ENCODE measurements around the gene CDON.

CDON gene

DNA sequence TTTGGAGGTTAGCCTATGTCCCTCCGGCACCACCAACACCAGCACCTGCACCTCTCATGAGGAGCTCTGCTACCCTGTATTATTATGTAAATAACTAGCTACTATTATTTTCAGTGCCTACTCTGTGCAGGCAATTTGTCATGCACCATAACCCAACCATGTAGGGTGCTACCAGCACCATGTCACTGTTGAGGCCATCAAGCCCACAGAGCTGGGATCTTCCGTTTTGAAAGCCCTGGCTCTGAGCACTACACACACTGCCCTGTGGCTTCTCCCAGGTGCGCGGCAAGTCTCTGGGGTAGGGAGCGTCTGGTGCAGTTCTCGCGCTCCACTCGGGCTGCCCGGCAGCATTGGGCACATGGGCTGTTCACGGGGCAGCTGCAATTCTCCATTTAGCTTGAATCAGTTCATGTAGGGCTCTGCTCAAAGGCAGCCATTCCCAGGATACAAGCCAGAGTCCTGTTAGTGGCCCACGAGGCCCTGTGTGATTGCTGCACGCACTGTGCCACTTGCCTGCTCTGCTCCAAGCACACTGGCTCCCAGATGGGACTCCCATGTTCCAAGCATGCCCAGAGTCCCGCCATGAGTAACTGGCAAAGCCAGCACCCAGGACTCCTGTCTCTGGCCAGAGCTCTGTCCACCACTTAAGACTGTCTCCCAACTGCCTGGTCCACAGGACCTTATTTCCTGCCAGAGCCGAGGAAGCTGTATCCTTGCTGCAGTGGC is 42.5 kb upstream of the CDON start:
- no peak for TF ChIP-seq ZFX (IDR thresholded peaks at IDR 0.05; ENCODE audit: borderline replicate concordance)
- TF ChIP-seq, protein P1, sequence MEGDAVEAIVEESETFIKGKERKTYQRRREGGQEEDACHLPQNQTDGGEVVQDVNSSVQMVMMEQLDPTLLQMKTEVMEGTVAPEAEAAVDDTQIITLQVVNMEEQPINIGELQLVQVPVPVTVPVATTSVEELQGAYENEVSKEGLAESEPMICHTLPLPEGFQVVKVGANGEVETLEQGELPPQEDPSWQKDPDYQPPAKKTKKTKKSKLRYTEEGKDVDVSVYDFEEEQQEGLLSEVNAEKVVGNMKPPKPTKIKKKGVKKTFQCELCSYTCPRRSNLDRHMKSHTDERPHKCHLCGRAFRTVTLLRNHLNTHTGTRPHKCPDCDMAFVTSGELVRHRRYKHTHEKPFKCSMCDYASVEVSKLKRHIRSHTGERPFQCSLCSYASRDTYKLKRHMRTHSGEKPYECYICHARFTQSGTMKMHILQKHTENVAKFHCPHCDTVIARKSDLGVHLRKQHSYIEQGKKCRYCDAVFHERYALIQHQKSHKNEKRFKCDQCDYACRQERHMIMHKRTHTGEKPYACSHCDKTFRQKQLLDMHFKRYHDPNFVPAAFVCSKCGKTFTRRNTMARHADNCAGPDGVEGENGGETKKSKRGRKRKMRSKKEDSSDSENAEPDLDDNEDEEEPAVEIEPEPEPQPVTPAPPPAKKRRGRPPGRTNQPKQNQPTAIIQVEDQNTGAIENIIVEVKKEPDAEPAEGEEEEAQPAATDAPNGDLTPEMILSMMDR (IDR thresholded peaks at IDR 0.05): no peak
- no peak overlapping the region for H3K27ac ChIP-seq

DNA sequence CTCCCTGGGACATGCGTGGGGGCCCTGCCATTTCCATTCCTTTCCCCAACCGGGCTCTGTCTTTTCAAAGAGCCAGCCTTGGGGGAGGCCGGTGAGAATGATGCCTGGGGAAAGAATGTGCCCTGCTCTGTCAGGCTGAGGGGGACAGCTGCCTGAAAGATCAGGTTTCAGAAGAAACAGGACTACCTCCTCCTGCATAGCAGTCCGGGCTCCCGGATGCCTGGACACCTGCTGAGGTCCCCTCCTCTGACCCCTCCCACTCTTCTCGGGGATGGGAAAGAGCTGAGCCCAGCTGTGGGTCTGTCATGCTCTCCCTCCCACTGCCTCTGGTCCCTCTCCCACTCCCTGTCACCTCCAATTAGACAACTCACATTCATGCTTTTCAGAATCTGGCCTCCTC is 41.8 kb upstream of the CDON start:
- no peak overlapping the region for H3K27ac ChIP-seq
- TF ChIP-seq ZFX (IDR thresholded peaks at IDR 0.05; ENCODE audit: borderline replicate concordance): no peak

DNA sequence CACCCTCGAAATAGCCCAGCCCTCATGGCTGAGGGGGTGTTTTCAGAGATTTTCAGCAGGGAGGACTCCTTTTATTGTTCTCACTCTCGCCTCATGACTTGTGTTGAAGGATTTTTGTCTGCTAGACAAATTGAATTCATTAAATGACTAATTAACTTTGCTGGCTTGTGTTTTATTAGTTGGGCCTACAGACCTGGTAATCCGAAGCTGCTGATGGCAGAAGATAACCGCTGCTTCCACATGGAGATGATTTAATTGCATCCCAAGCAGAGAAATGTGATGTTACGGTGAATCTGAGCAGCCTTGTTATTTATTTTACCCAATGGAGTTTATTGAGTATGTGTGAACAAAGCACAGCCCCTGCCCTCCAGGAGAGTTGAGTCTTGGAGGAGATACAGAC is 40.5 kb upstream of the CDON start:
- TF ChIP-seq ZFX (IDR thresholded peaks at IDR 0.05; ENCODE audit: borderline replicate concordance): no peak
- TF ChIP-seq, protein P1 (IDR thresholded peaks at IDR 0.05): no peak
- H3K27ac ChIP-seq: no peak overlapping the region

DNA sequence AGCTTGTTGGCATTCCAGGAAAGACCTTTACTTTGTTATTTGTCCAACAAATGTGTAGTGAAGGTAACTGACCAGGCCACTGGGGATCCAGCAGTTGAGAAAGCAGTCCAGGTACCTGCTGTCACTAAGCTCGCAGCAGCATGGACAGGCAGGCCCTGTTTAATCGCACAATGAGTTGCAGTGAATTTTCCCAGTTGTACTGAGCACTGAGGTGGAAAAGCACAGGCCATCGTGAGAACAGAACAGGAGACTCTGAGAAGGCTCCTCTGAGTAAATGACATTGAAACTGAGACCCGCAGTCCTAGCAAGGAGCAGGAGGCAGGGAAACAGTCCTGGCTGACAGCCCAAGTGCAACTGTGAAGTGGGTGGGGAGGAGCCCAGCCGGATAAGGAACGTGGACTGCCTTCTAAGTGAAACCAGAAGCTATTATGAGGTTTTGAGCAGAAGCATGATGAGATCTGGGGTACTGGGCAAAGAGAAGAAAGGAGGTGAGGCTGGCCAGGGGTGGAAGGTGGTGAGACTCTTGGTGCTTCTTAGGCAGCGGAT is 39.8 kb upstream of the CDON start:
- no peak for TF ChIP-seq ZFX (IDR thresholded peaks at IDR 0.05; ENCODE audit: borderline replicate concordance)
- TF ChIP-seq, protein P1 (IDR thresholded peaks at IDR 0.05): no peak

DNA sequence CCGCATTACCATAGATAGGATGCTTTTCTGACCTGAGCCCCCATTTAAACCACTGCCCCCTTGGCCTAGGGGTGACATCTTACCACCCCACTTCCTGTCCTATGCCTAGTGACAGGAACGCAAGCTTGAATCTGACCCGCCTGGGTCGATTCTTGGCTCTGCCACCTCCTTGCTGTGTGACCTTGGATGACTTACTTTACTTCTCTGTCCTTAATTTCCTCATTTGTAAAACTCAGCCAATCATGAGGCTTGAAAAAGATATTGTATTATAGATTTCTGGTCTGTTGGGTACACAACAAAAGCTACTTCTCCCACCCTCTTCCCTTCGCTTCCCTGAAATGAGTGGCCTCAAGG is 39.2 kb upstream of the CDON start:
- no peak overlapping the region for H3K27ac ChIP-seq
- TF ChIP-seq, protein P1 (IDR thresholded peaks at IDR 0.05): no peak
- no peak for TF ChIP-seq ZFX (IDR thresholded peaks at IDR 0.05; ENCODE audit: borderline replicate concordance)

More for the DNA sequence above, 39.8 kb upstream of the CDON start:
- H3K27ac ChIP-seq: no peak overlapping the region

DNA sequence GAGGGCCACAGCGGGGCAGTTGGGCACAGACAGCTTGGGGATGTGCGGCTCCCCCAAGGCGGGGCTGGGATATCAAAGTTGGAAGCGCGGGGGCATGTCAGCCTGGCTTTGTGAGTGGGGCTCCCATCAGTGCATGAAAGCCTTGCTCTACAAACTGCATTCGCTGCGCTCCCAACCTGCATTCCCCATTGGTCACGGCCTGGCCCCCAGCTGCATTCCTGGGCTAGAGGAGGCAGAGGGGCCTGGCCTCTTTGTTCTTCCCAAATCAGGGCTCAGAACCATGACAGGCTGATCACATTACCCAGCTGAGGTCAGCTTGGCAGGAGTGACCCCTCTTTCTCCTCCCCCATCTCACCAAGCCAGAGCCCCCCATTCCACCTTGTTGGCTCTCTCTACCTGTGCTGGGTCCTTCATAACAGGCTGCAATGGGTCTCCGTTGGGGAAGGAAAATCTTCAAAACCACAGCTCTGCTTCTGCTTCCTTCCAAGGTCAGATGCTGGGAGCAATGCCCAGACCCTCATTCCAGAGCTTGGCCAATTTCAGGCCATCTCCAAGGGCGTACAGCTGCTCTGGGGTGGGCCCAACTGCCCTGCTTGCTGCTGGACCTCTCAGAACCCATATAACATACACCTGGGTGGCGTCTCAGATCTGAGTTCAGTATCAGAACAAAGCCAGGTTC is 38.7 kb upstream of the CDON start:
- TF ChIP-seq, protein P1 (IDR thresholded peaks at IDR 0.05): no peak
- TF ChIP-seq ZFX (IDR thresholded peaks at IDR 0.05; ENCODE audit: borderline replicate concordance): no peak
- no peak overlapping the region for H3K27ac ChIP-seq

DNA sequence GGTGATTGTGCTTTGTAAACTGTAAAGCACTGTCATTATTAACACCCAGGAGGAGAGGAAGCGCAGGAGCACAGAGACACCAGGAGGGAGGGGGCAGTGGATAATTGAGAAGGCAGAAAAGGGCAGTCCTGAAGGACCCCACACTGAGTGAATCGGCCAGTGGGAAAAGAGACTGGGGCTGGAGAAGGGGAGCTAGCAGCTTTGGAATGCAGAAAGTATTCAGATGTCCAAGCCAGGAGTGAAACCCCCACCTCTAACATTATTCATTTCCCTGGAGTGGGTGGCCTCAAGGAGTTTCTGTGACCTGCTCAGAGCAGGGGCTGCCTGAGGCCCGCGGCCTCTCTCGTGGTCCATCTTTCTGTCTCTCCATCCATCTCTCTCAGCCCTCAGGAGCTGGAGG is 38.0 kb upstream of the CDON start:
- TF ChIP-seq, protein P1 (IDR thresholded peaks at IDR 0.05): no peak

More for the DNA sequence above, 38.0 kb upstream of the CDON start:
- no peak overlapping the region for H3K27ac ChIP-seq

All from 22Rv1 (cell line).